Endodermal cell (in vitro differentiated cells): ENCODE measurements around the gene MGAT5. TPM values are rescaled to one million over a fixed set of nuclear protein-coding genes. Genes with fewer than 3 reads are reported as not detected.

Experiments
- DNase-seq: peaks from one replicate; pipeline ENCODE4 v3.0.0-alpha.2; 2017
- H3K27ac ChIP-seq: 2 replicates; pipeline ENCODE4 v1.5.1; 2013; ENCODE audit warnings: mild to moderate bottlenecking, low read depth, low read length, moderate library complexity
- H3K27me3 ChIP-seq: 2 replicates; pipeline ENCODE4 v1.6.1; 2013; ENCODE audit warnings: mild to moderate bottlenecking, low read length, moderate library complexity; ENCODE audit not compliant: insufficient read depth, control insufficient read depth, poor library complexity, severe bottlenecking
- H3K36me3 ChIP-seq: 2 replicates; pipeline ENCODE4 v1.7.0; 2013; ENCODE audit warnings: mild to moderate bottlenecking, low read length, moderate library complexity; ENCODE audit not compliant: control insufficient read depth, insufficient read depth
- H3K4me1 ChIP-seq: one replicate; pipeline ENCODE4 v1.7.0; 2013; ENCODE audit warnings: low read length; ENCODE audit not compliant: control insufficient read depth, insufficient read depth
- H3K4me3 ChIP-seq: 2 replicates; pipeline ENCODE4 v1.5.1; 2013; ENCODE audit warnings: mild to moderate bottlenecking, low read length, moderate library complexity
- H3K9ac ChIP-seq: 2 replicates; pipeline ENCODE4 v1.6.1; 2013; ENCODE audit warnings: mild to moderate bottlenecking, low read length, moderate library complexity; ENCODE audit not compliant: poor library complexity, severe bottlenecking; ENCODE audit errors: extremely low read depth
- H3K9me3 ChIP-seq: 2 replicates; pipeline ENCODE4 v1.6.1; 2013; ENCODE audit warnings: mild to moderate bottlenecking, low read length, moderate library complexity; ENCODE audit not compliant: control insufficient read depth
- H3K27ac Mint-ChIP-seq: 2 replicates; pipeline ENCODE4 v1.8.0; 2020; ENCODE audit warnings: mixed read lengths
- H3K27me3 Mint-ChIP-seq: 2 replicates; pipeline ENCODE4 v1.8.0; 2021; ENCODE audit warnings: mild to moderate bottlenecking, mixed read lengths; ENCODE audit not compliant: insufficient read depth
- H3K36me3 Mint-ChIP-seq: 2 replicates; pipeline ENCODE4 v1.8.0; 2020; ENCODE audit warnings: low read depth, mixed read lengths
- H3K4me1 Mint-ChIP-seq: 2 replicates; pipeline ENCODE4 v1.8.0; 2020; ENCODE audit warnings: mixed read lengths
- H3K4me3 Mint-ChIP-seq: 2 replicates; pipeline ENCODE4 v1.8.0; 2020; ENCODE audit warnings: mild to moderate bottlenecking, moderate library complexity, mixed read lengths
- H3K9me3 Mint-ChIP-seq: 2 replicates; pipeline ENCODE4 v1.8.0; 2020; ENCODE audit warnings: mild to moderate bottlenecking, mixed read lengths
- WGBS, 2 experiments: methylation state at CpG; one replicate each; pipeline versions ENCODE4 v1.1.5 to v1.1.7; 2013; ENCODE audit warnings: missing lambda C conversion rate in 2 of 2, mixed read lengths in 1 of 2; ENCODE audit not compliant: insufficient coverage in 1 of 2, insufficient read length in 1 of 2; 5-methylcytosine and 5-hydroxymethylcytosine counted together
- total RNA-seq, 2 donors: library from RNA; stranded (reverse); fragmentation: NEBNext Ultra II Directional in 1 of 2; extraction: Animal tissue kit (Norgen Biotek cat#: 25700) in 1 of 2; gene quantifications; 2 replicates in 1 of 2; 3 replicates in 1 of 2; pipeline ENCODE4 v1.2.1, GENCODE V29; 2021
- TF ChIP-seq, protein P1 (sequence below): fragments of 200-600 bp; sonication (generic); conservative IDR thresholded peaks from 2 replicates; pipeline ENCODE4 v1.5.0; 2021; ENCODE audit warnings: antibody characterized with exemption, mild to moderate bottlenecking

The MGAT5 gene
- total RNA-seq, 2 donors from 2014 or later, result 57.2 to 78.4 TPM

- H3K4me1 ChIP-seq, result no peaks in the 10 kb centered on the region
- Mint-ChIP-seq H3K9me3 (no peaks in the 10 kb centered on the region), H3K36me3 (peaks cover 5% of the 10 kb centered on the region), H3K4me3 (no peak overlapping the region), H3K4me1 (peaks cover 7% of the 10 kb centered on the region), H3K27ac (no peak overlapping the region), H3K27me3 (no peaks in the 10 kb centered on the region)
- TF ChIP-seq, protein P1, sequence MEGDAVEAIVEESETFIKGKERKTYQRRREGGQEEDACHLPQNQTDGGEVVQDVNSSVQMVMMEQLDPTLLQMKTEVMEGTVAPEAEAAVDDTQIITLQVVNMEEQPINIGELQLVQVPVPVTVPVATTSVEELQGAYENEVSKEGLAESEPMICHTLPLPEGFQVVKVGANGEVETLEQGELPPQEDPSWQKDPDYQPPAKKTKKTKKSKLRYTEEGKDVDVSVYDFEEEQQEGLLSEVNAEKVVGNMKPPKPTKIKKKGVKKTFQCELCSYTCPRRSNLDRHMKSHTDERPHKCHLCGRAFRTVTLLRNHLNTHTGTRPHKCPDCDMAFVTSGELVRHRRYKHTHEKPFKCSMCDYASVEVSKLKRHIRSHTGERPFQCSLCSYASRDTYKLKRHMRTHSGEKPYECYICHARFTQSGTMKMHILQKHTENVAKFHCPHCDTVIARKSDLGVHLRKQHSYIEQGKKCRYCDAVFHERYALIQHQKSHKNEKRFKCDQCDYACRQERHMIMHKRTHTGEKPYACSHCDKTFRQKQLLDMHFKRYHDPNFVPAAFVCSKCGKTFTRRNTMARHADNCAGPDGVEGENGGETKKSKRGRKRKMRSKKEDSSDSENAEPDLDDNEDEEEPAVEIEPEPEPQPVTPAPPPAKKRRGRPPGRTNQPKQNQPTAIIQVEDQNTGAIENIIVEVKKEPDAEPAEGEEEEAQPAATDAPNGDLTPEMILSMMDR, result no peak
- H3K27me3 ChIP-seq, result no peaks in the 10 kb centered on the region
- H3K27ac ChIP-seq, result no peak overlapping the region
- H3K4me3 ChIP-seq, result no peak overlapping the region
- no peaks in the 10 kb centered on the region for H3K9me3 ChIP-seq
- no peak for DNase-seq
- 78 to 84% methylated on average over 4 to 6 of the region's 6 CpGs for WGBS, 2 experiments
- H3K36me3 ChIP-seq, result no peaks in the 10 kb centered on the region
- no peak overlapping the region for H3K9ac ChIP-seq
Measured at GRCh38 chr2:134276381-134277172, 22.7 kb downstream of the MGAT5 start.

- no peak overlapping the region for H3K27ac Mint-ChIP-seq
- WGBS, 2 experiments, result 91% methylated on average over 4 of the region's 4 CpGs; no CpG with 5 or more reads in 1 of the 2 experiments
- Histone ChIP-seq H3K4me3 (no peak overlapping the region), H3K36me3 (no peaks in the 10 kb centered on the region), H3K27ac (no peak overlapping the region), H3K9me3 (no peaks in the 10 kb centered on the region), H3K4me1 (no peaks in the 10 kb centered on the region), H3K27me3 (no peaks in the 10 kb centered on the region), H3K9ac (no peak overlapping the region)
- no peaks in the 10 kb centered on the region for H3K9me3 Mint-ChIP-seq
- peaks cover 5% of the 10 kb centered on the region for H3K36me3 Mint-ChIP-seq
- H3K4me3 Mint-ChIP-seq, result no peak overlapping the region
- no peak for DNase-seq
- H3K4me1 Mint-ChIP-seq, result peaks cover 7% of the 10 kb centered on the region
- no peaks in the 10 kb centered on the region for H3K27me3 Mint-ChIP-seq
- TF ChIP-seq, protein P1, result no peak
Measured at GRCh38 chr2:134277223-134277622, 23.4 kb downstream of the MGAT5 start.

DNA sequence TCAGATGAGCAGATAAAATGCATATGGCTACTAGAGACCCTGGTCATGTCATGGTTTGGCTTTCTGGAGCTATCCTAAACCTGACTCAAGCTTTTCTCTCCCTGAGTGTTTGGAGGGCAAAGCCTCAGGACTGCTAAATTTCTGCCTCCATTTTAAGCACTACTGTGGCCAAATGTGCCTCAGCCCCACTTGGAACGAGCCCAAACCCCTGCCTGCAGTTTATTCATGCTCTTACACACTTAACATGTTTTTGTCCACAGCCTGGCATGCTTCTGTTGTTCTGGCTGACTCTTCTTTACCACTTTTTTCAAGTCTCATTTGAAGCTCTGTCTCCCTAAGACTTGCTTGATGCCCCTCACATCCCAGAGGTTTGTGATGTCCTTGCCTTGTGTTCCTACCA is 24.7 kb downstream of the MGAT5 start:
- Mint-ChIP-seq H3K36me3 (peaks cover 5% of the 10 kb centered on the region), H3K4me1 (peaks cover 7% of the 10 kb centered on the region), H3K27me3 (no peaks in the 10 kb centered on the region), H3K9me3 (no peaks in the 10 kb centered on the region), H3K27ac (no peak overlapping the region), H3K4me3 (no peak overlapping the region)
- Histone ChIP-seq H3K9ac (no peak overlapping the region), H3K27ac (no peak overlapping the region), H3K9me3 (no peaks in the 10 kb centered on the region), H3K27me3 (no peaks in the 10 kb centered on the region), H3K4me3 (no peak overlapping the region), H3K4me1 (no peaks in the 10 kb centered on the region), H3K36me3 (no peaks in the 10 kb centered on the region)
- TF ChIP-seq, protein P1, result no peak
- WGBS, 2 experiments, result 89 to 100% methylated on average over 1 of the region's 1 CpG
- no peak for DNase-seq
